MCF 10A (cell line): ENCODE measurements around the gene KAT7. TPM values are rescaled to one million over a fixed set of nuclear protein-coding genes. Genes with fewer than 3 reads are reported as not detected.

Experiments used
- BruUV-seq: library from RNA; stranded (reverse); fragments of 400-500 nt; replicated peaks from 2 replicates; lab custom pipeline; 2021; lab: Mats Ljungman, UMichigan
- CTCF ChIA-PET: fragments of 300-600 bp; sonication (Branson Sonifier 250); formaldehyde crosslinking; extraction: SDS; loops from one replicate; lab custom pipeline; 2021; ENCODE audit warnings: antibody characterized with exemption, inconsistent platforms; lab: Yijun Ruan, JAX
- POLR2A ChIA-PET: fragments of 300-600, 350-650 bp; sonication (Branson Sonifier 250); formaldehyde crosslinking; extraction: SDS; loops from one replicate; lab custom pipeline; 2020; ENCODE audit warnings: antibody characterized with exemption, inconsistent platforms; lab: Yijun Ruan, JAX
- DNase-seq: peaks from one replicate; pipeline ENCODE4 v3.0.0-alpha.2; 2018; ENCODE audit not compliant: unreplicated experiment
- H3K27ac Mint-ChIP-seq: one replicate; pipeline ENCODE4 v1.8.0; 2022; ENCODE audit warnings: mild to moderate bottlenecking, low read depth, mixed read lengths; ENCODE audit not compliant: unreplicated experiment
- H3K27me3 Mint-ChIP-seq: one replicate; pipeline ENCODE4 v1.8.0; 2022; ENCODE audit warnings: mixed read lengths; ENCODE audit not compliant: insufficient read depth, unreplicated experiment
- H3K36me3 Mint-ChIP-seq: one replicate; pipeline ENCODE4 v1.8.0; 2022; ENCODE audit warnings: mild to moderate bottlenecking, moderate library complexity, mixed read lengths; ENCODE audit not compliant: insufficient read depth, unreplicated experiment
- H3K4me1 Mint-ChIP-seq: one replicate; pipeline ENCODE4 v1.8.0; 2022; ENCODE audit warnings: mixed read lengths; ENCODE audit not compliant: insufficient read depth, unreplicated experiment
- H3K4me3 Mint-ChIP-seq: one replicate; pipeline ENCODE4 v1.8.0; 2022; ENCODE audit warnings: mild to moderate bottlenecking, moderate library complexity, mixed read lengths; ENCODE audit not compliant: unreplicated experiment
- H3K9me3 Mint-ChIP-seq: one replicate; pipeline ENCODE4 v1.8.0; 2022; ENCODE audit warnings: mixed read lengths; ENCODE audit not compliant: unreplicated experiment
- CTCF ChIP-seq: fragments of 200-600 bp; IDR thresholded peaks from one replicate; pipeline ENCODE4 v1.8.0; 2022; ENCODE audit warnings: antibody characterized with exemption, mild to moderate bottlenecking; ENCODE audit not compliant: unreplicated experiment
- intact Hi-C: fragments of 100-400 bp; cut with micrococcal nuclease; formaldehyde crosslinking; loops from 2 replicates; pipeline ENCODE4 v1.14.1; 2022
- total RNA-seq: library from RNA; stranded (reverse); gene quantifications from 2 replicates; pipeline ENCODE4 v1.2.3, GENCODE V29; 2022

KAT7 gene
- total RNA-seq, 1 experiment from 2014 or later, result 53.7 TPM

DNA sequence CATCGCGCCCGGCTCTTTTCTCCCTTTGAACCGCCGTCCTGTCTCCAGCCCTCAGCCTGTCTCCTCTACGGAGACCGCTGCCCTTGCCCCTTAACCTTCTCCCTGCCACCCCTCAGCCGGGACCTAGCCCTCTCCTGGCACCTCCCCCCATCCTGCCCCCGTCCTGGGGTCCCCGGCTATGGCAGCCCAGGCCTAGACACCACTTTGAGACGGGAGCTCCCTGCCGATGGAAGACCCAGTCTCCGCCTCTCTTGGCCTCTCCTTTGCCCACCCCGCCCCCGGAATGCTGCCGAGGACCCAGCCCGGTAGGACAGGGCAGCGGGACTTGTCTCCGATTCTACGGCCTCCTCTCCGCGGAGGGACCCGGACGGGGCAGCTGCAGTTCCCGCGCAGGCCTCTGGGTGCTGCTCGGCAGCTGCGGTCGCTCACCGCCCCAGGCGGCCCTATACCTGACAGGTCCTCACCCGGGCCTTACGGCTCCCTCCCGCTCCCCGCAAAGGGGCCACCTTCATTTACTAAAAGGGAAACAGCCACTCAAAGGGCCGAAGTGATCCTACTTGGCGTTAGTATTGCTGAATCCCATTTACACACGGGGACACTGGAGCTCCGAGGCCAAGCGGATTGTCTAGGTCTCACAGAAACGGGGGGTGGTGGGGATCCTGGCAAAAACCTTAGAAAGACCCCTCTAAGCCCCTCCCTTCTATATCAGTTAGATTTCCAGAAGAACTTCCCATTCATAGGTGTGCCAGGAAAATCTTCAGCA lies 92.0 kb downstream of the KAT7 start:
- DNase-seq, result peak; percentile 53
- Mint-ChIP-seq H3K4me3 (no peak overlapping the region), H3K9me3 (no peaks in the 10 kb centered on the region), H3K36me3 (no peaks in the 10 kb centered on the region), H3K27ac (no peak overlapping the region), H3K4me1 (no peaks in the 10 kb centered on the region), H3K27me3 (peaks cover 29% of the 10 kb centered on the region)
- CTCF ChIA-PET, result interaction anchor here (0.6 to 12.7 kb wide), 25 partner anchors 9 to 675 kb away, joined by 3 to 199 read pairs (median 3); partner anchors contain the start of gene DLX3
- peak; percentile 98 for TF ChIP-seq CTCF
- intact Hi-C loops, result loop anchor here (1.0 kb wide), 1 partner anchor 118 kb away; no protein-coding TSS in a partner anchor
- BruUV-seq, result no TSS peak
- POLR2A ChIA-PET, result interaction anchor here (0.6 to 2.1 kb wide), 5 partner anchors 56 to 120 kb away, joined by 3 to 5 read pairs (median 4); no protein-coding TSS in a partner anchor

- TF ChIP-seq CTCF, result no peak
- Mint-ChIP-seq H3K27ac (no peak overlapping the region), H3K36me3 (no peaks in the 10 kb centered on the region), H3K9me3 (no peaks in the 10 kb centered on the region), H3K4me1 (no peaks in the 10 kb centered on the region), H3K27me3 (peaks cover 34% of the 10 kb centered on the region), H3K4me3 (no peak overlapping the region)
- ChIA-PET CTCF (interaction anchor here (0.6 to 12.7 kb wide), 14 partner anchors 8 to 276 kb away, joined by 3 to 199 read pairs (median 4); partner anchors contain the start of gene DLX3), POLR2A (interaction anchor here (0.6 to 1.0 kb wide), 3 partner anchors 56 to 120 kb away, joined by 3 to 5 read pairs (median 4); no protein-coding TSS in a partner anchor)
- no TSS peak for BruUV-seq
- no peak for DNase-seq
- intact Hi-C loops, result no loop called here
Measured at GRCh38 chr17:49881054-49881402, 92.5 kb downstream of the KAT7 start.

DNA sequence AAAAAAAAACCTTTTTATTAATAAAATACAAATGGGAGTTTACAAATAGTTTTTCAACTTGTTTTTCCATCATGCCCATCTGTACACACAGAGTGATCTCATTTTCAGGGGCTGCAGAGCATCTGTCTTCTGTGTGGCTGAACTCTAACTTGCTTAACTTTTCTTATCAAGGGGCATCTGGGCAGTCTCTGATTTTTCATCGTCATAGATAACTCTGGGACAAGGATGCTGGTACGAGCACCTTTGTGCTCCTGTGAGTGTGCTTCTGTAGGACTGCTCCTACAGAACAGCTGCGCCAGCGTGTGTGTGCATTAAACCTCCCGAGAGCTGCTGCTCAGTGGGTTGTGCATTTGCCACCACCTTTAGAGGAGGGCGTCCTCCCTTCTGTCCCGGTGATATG lies 94.0 kb downstream of the KAT7 start:
- intact Hi-C loops, result no loop called here
- Mint-ChIP-seq H3K4me3 (no peak overlapping the region), H3K4me1 (no peaks in the 10 kb centered on the region), H3K36me3 (no peaks in the 10 kb centered on the region), H3K27ac (no peak overlapping the region), H3K9me3 (no peaks in the 10 kb centered on the region), H3K27me3 (peaks cover 48% of the 10 kb centered on the region)
- no peak for DNase-seq
- ChIA-PET CTCF (interaction anchor here (0.6 to 5.4 kb wide), 5 partner anchors 70 to 1221 kb away, joined by 3 to 51 read pairs (median 4); no protein-coding TSS in a partner anchor), POLR2A (interaction anchor here (0.6 kb wide), 1 partner anchor 123 kb away, joined by 3 read pairs; no protein-coding TSS in a partner anchor)
- TF ChIP-seq CTCF, result no peak
- BruUV-seq, result no TSS peak

Other genes with a start within 250 kb of the KAT7 start
- not detected in 2 replicates for gene NXPH3, start 212.8 kb upstream of the KAT7 start, total RNA-seq
- 42.1 and 52.3 TPM in 2 replicates for gene SPOP, start 110.6 kb upstream of the KAT7 start, total RNA-seq
- 99.6 and 130 TPM in 2 replicates for gene SLC35B1, start 80.7 kb upstream of the KAT7 start, total RNA-seq
- gene FAM117A, start 24.6 kb upstream of the KAT7 start, total RNA-seq, result 2.0 and 5.0 TPM in 2 replicates
- gene TAC4, start 59.4 kb downstream of the KAT7 start, total RNA-seq, result not detected in 2 replicates
- 0.32 and 0.56 TPM in 2 replicates for gene DLX4, start 180.5 kb downstream of the KAT7 start, total RNA-seq
- not detected in 2 replicates for gene DLX3, start 206.5 kb downstream of the KAT7 start, total RNA-seq